GM12872 (cell line): ENCODE results near the gene CRMP1.

Experiments
- CTCF ChIP-seq: IDR thresholded peaks from 3 replicates; pipeline ENCODE4 v1.5.1; 2011; ENCODE audit warnings: low read depth, mild to moderate bottlenecking, low read length, moderate library complexity; ENCODE audit not compliant: insufficient read depth

Gene CRMP1

GRCh38 chr4:5802565-5802964, 90.3 kb downstream of the CRMP1 start:
- no peak for TF ChIP-seq CTCF

GRCh38 chr4:5801696-5802095, 91.2 kb downstream of the CRMP1 start:
- no peak for TF ChIP-seq CTCF

DNA sequence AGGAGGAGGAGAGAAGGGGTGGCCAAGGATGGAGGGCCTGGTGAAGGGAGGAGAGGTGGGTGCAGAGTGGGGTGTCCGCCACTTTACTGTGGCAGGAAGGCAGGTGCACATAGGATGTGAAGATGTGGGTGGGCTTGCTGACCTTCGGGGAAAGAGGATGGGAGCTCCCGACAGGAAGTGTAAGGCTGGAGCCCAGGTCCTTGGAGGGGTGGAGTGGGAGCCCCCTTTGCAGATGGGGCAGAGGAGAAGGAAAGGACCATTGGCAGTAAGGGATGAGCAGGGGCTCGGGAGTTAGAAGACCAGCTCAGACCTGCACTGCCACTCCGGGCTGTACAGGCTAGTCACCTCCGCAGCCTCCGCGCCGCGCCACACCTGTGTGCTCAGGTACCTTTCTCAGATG, 92.4 kb downstream of the CRMP1 start:
- no peak for TF ChIP-seq CTCF

DNA sequence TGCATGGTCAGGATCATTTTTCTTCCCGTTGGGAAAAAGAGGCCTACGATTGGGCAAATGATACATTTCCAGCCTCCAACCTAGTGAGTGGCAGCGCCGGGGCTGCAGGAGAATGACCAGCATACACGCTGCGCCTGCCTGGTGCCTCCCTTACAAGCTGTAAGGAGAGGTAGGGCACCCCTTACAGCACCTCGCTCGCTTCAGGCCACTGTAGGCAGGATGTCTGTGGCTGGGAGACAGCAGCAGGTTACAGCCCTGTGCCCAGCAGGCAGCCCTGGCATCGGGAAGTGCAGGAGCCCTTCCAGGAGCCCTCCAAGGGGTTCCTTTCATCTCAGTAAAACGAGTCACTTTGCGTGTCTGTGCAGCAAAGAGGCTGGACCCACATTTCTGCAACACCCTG, 93.5 kb downstream of the CRMP1 start:
- no peak for TF ChIP-seq CTCF

DNA sequence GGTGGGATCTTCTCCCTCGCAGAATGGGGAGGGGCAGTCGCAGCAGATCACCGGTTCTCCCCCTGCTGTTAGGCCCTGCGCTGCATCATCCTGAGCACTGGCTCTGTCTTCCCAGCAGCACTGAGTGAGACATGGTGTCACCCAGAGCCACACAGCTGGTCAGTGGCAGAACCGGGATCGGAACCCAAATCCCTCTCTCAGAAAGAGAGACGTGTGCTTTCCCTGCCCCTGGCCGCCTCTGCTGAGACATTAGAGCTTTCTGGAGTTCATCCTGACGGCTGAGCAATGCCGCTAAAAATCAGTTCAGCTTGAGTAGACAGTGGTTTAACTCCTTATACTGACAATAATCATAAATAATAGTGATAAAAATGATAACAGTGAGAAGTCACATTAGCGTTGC, 93.9 kb downstream of the CRMP1 start:
- no peak for TF ChIP-seq CTCF

- no peak for TF ChIP-seq CTCF
These were observed 94.4 kb downstream of the CRMP1 start for GRCh38 chr4:5798462-5798861.

DNA sequence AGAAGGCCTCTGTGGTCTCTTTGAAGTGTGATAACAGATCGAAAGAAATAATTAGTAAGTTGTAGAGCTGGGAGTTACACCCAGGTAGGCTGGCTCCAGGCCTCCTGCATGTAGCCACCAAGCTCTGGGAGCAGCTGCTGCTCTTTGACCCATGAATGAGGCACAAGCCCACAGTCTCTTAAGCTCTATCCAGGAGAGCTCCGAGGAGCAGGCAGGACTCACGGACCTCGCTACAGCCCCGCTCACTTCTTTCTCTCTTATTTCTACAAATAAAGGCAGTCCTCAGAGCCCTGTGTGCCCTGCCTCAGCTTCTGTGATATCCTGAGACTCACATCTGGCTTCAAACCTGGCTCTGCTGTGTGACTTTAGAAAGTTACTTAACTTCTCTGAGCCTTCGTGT, 95.0 kb downstream of the CRMP1 start:
- no peak for TF ChIP-seq CTCF

DNA sequence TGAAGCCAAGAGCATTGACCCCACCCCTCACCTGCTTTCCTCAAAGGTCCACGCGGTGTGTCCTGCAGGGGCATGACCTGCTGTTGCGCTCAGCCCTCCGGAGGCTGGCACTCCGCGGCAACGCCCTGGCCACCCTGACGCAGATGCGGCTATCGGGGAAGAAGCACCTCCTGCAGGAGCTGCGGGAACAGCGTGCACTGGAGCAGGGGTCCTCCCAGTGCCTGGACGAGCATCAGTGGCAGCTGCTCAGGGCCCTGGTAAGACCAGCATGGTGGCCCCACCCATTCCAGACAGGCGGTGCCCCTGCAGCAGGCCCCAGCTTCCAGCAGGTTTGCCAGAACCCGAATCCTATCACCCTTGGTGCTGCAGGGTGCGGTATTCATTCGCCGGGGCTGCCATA, 95.9 kb downstream of the CRMP1 start:
- TF ChIP-seq CTCF = no peak
